K562 (cell line): ENCODE measurements around the gene CD300C. TPM values are rescaled to one million over a fixed set of nuclear protein-coding genes. Genes with fewer than 3 reads are reported as not detected.

Experiments
- ATF2 ChIP-seq: sonication (generic); formaldehyde crosslinking; IDR thresholded peaks from 2 replicates; pipeline ENCODE4 v1.8.1; 2022; ENCODE audit warnings: missing genetic modification reagents
- ATF3 ChIP-seq, 2 experiments: fragments of 450-650 bp in 1 of 2; sonication (generic) in 1 of 2; formaldehyde crosslinking in 1 of 2; IDR thresholded peaks in 1 of 2; conservative IDR thresholded peaks in 1 of 2; 2 replicates each; pipeline versions ENCODE4 v1.6.1 to v1.8.1; 2016 to 2023; ENCODE audit warnings: mild to moderate bottlenecking in 2 of 2, moderate library complexity in 2 of 2, inconsistent platforms in 1 of 2, missing genetic modification reagents in 1 of 2
- CBX3 ChIP-seq, 2 experiments: IDR thresholded peaks; 1 replicate in 1 of 2; 2 replicates in 1 of 2; pipeline ENCODE4 v1.6.1; 2012; ENCODE audit warnings: inconsistent platforms in 2 of 2, low read length in 2 of 2, borderline replicate concordance in 1 of 2, control low read depth in 1 of 2
- KLF16 ChIP-seq: IDR thresholded peaks from 2 replicates; pipeline ENCODE4 v1.6.1; 2016; ENCODE audit warnings: antibody characterized with exemption
- SMARCE1 ChIP-seq: fragments of 450-650 bp; IDR thresholded peaks from 2 replicates; pipeline ENCODE4 v1.7.1; 2016; ENCODE audit warnings: mild to moderate bottlenecking
- TSC22D4 ChIP-seq: fragments of 450-650 bp; IDR thresholded peaks from 2 replicates; pipeline ENCODE4 v1.6.1; 2016; ENCODE audit warnings: missing genetic modification characterization, missing biosample characterization, control low read depth
- ZNF121 ChIP-seq: sonication (generic); formaldehyde crosslinking; conservative IDR thresholded peaks from 2 replicates; pipeline ENCODE4 v1.8.0; 2022; ENCODE audit warnings: missing genetic modification reagents
- ZNF146 ChIP-seq: IDR thresholded peaks from one replicate; pipeline ENCODE4 v1.6.1; 2018; ENCODE audit warnings: missing compliant biosample characterization; ENCODE audit not compliant: unreplicated experiment
- ZNF239 ChIP-seq: fragments of 250-450 bp; sonication (Bioruptor Pico); IDR thresholded peaks from 2 replicates; pipeline ENCODE4 v1.4.0; 2020; ENCODE audit warnings: mild to moderate bottlenecking
- polyA plus RNA-seq, 8 experiments: library from polyadenylated mRNA; depleted of rRNA in 4 of 8; stranded (reverse) in 5 of 8; unstranded in 3 of 8; fragments of >200 nt; fragmentation: Nextera tagmentation in 2 of 8; fragmentation: Illumina TruSeq in 1 of 8; extraction: Ambion mirVana in 2 of 8; extraction: Trizol in 1 of 8; gene quantifications; 2 replicates each; pipeline versions ENCODE4 v1.2.1 to v1.2.3, GENCODE V29; 2011 to 2014; ENCODE audit warnings: inconsistent platforms in 1 of 8, missing spikeins in 1 of 8
- total RNA-seq, 7 experiments: library from RNA; depleted of rRNA in 6 of 7; stranded (reverse); fragments of >200 nt in 6 of 7; fragmentation: Illumina TruSeq in 2 of 7; extraction: Trizol in 2 of 7; gene quantifications; 2 replicates each; pipeline versions ENCODE4 v1.2.1 to v1.2.3, GENCODE V29; 2011 to 2021; ENCODE audit warnings: low replicate concordance in 1 of 7

Gene CD300C
- total and polyA plus RNA-seq, 9 of the 15 experiments (the other 6 are each of a cell fraction or from before 2014, with no cell fraction given), result 0.04 to 0.16 (median 0.07) TPM; not detected in 6

GRCh38 chr17:74539281-74539820 is 6.6 kb downstream of the CD300C start (continued):
- TF ChIP-seq SMARCE1 (no peak), CBX3 (IDR thresholded peaks at IDR 0.05; ENCODE audit: borderline replicate concordance in 1 of 2, low read length in 2 of 2) (no peak), KLF16 (no peak), ZNF121 (CRISPR knock-in tag) (no peak), ATF2 (no peak), TSC22D4 (tag) (no peak), ZNF146 (CRISPR knock-in tag) (no peak), ATF3 (IDR thresholded peaks at IDR 0.05) (no peak), ATF3 (CRISPR knock-in tag; conservative IDR thresholded peaks at IDR 0.05) (no peak), ZNF239 (CRISPR knock-in tag) (no peak)
- TF ChIP-seq, all 486 proteins: peak for 0
